Activated CD4-positive, alpha-beta T cell treated with anti-CD3 and anti-CD28 coated beads, Interleukin-2, Interleukin-4, amounts not matched to agents 100 ng/mL and 50 ng/mL, durations not matched to agents 16 hours and 8 hours (primary cell): Measurements from ENCODE around the gene LRRC73.
"Not testable (repeated sequence)": the region's sequence is repeated elsewhere in the genome, so short reads cannot be mapped to it uniquely, and the experiment has no call there.

ENCODE experiments used
- DNase-seq: peaks from one replicate; pipeline ENCODE4 v3.0.0-alpha.2; 2020; ENCODE audit warnings: low spot score

The LRRC73 gene

GRCh38 chr6:43510827-43511163, 649 bp upstream of the LRRC73 start:
- no peak for DNase-seq

GRCh38 chr6:43509142-43509983, 783 bp downstream of the LRRC73 start:
- no peak for DNase-seq

GRCh38 chr6:43508481-43509141, 1.5 kb downstream of the LRRC73 start:
- no peak for DNase-seq

GRCh38 chr6:43506667-43507471, 3.3 kb downstream of the LRRC73 start:
- DNase-seq = peak; percentile 86

- DNase-seq = no peak
Measured at GRCh38 chr6:43506171-43506570, 4.0 kb downstream of the LRRC73 start.

GRCh38 chr6:43505718-43506117, 4.4 kb downstream of the LRRC73 start:
- DNase-seq = no peak

GRCh38 chr6:43504756-43505593, 5.2 kb downstream of the LRRC73 start:
- DNase-seq = no peak

GRCh38 chr6:43503443-43503842, 6.7 kb downstream of the LRRC73 start:
- no peak for DNase-seq

GRCh38 chr6:43502666-43503065, 7.5 kb downstream of the LRRC73 start:
- DNase-seq = no peak

- no peak for DNase-seq
Measured at GRCh38 chr6:43500921-43501320, 9.2 kb downstream of the LRRC73 start.

GRCh38 chr6:43499028-43499815, 10.9 kb downstream of the LRRC73 start:
- no peak for DNase-seq

GRCh38 chr6:43498291-43498690, 11.9 kb downstream of the LRRC73 start:
- not testable (repeated sequence) for DNase-seq

GRCh38 chr6:43497689-43498088, 12.5 kb downstream of the LRRC73 start:
- no peak for DNase-seq

- no peak for DNase-seq
Measured at GRCh38 chr6:43497129-43497396, 13.1 kb downstream of the LRRC73 start.

- no peak for DNase-seq
Measured at GRCh38 chr6:43496370-43497128, 13.6 kb downstream of the LRRC73 start.

- no peak for DNase-seq
Measured at GRCh38 chr6:43495409-43495941, 14.7 kb downstream of the LRRC73 start.

- no peak for DNase-seq
Measured at GRCh38 chr6:43494766-43495165, 15.4 kb downstream of the LRRC73 start.

GRCh38 chr6:43494321-43494720, 15.8 kb downstream of the LRRC73 start:
- no peak for DNase-seq

- DNase-seq = no peak
Measured at GRCh38 chr6:43493833-43494232, 16.3 kb downstream of the LRRC73 start.

GRCh38 chr6:43493230-43493629, 16.9 kb downstream of the LRRC73 start:
- DNase-seq = no peak
